ENCODE data around the gene ASPG.

The ASPG gene

DNA sequence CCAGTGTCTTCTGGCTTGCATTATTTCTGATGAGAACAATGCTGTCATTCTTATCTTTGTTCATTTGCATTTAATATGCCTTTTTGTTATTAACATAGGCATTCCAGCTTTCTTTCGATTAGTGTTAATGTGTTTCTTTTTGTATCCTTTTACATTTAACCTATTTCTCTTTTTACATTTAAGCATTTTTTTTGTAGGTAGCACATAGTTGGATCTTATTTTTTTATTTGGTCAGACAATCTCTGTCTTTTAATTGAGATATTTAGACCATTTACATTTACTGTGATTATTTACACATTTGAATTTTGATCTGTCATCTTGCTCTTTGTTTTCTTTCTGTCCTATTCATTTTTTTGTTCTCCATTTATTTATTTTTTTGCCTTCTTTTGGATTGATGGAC, 38.4 kb downstream of the ASPG start:
- no peak for DNase-seq
- Histone ChIP-seq H3K36me3 (replicated peaks) (no peaks in the 10 kb centered on the region), H3K27ac (no peak overlapping the region), H3K4me3 (ENCODE audit: low read depth, low read length) (no peak overlapping the region), H3K27me3 (replicated peaks) (no peaks in the 10 kb centered on the region)
- in situ Hi-C loops (cut with HindIII; ENCODE audit: low pct_ligation_motif_present, low sequenced_read_pairs): no loop called here
- TF ChIP-seq, protein P1, sequence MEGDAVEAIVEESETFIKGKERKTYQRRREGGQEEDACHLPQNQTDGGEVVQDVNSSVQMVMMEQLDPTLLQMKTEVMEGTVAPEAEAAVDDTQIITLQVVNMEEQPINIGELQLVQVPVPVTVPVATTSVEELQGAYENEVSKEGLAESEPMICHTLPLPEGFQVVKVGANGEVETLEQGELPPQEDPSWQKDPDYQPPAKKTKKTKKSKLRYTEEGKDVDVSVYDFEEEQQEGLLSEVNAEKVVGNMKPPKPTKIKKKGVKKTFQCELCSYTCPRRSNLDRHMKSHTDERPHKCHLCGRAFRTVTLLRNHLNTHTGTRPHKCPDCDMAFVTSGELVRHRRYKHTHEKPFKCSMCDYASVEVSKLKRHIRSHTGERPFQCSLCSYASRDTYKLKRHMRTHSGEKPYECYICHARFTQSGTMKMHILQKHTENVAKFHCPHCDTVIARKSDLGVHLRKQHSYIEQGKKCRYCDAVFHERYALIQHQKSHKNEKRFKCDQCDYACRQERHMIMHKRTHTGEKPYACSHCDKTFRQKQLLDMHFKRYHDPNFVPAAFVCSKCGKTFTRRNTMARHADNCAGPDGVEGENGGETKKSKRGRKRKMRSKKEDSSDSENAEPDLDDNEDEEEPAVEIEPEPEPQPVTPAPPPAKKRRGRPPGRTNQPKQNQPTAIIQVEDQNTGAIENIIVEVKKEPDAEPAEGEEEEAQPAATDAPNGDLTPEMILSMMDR (IDR thresholded peaks at IDR 0.05; ENCODE audit: low read depth, low read length, missing control alignments): no peak

DNA sequence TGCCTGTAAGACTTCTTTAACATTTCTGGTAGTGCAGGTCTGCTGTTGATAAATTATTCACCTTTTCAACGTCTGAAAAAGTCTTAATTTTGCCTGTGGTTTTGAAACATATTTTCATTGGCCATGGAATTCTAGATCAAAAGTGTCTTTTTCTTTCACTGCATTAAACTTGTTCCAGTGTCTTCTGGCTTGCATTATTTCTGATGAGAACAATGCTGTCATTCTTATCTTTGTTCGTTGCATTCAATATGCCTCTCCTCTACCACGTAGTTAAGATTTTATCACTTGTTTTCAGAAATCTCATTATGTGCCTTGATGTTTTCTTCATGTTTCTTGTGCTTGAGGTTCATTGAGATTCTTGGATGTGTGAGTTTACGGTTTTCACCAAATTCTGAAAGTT, 39.5 kb downstream of the ASPG start:
- DNase-seq: no peak
- Histone ChIP-seq H3K36me3 (replicated peaks) (no peaks in the 10 kb centered on the region), H3K27ac (no peak overlapping the region), H3K27me3 (replicated peaks) (no peaks in the 10 kb centered on the region), H3K4me3 (ENCODE audit: low read depth, low read length) (no peak overlapping the region)
- TF ChIP-seq, protein P1 (IDR thresholded peaks at IDR 0.05; ENCODE audit: low read depth, low read length, missing control alignments): no peak
- in situ Hi-C loops (cut with HindIII; ENCODE audit: low pct_ligation_motif_present, low sequenced_read_pairs): no loop called here

DNA sequence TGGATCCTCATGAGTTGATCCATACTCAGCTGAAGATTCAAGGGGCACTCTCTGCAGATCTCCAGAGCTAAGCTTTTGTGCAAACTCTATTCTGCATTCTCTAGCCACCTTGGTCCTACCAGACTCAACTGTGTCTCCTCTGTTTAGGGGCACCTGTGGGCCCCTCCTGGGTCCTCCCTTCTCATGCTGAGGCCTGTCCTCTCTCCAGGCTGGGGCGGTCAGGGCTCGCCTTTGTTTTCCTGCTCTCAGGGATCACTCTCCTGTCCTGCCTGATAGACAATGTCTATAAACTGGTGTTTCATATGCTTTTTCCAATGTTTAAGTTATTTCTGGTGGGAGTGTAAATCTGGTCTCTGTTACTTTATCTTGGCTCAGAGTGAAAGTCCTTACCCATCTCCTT, 41.3 kb downstream of the ASPG start:
- no peak overlapping the region for H3K27ac ChIP-seq
- TF ChIP-seq, protein P1 (IDR thresholded peaks at IDR 0.05; ENCODE audit: low read depth, low read length, missing control alignments): no peak
- in situ Hi-C loops (cut with HindIII; ENCODE audit: low pct_ligation_motif_present, low sequenced_read_pairs): no loop called here
- no peaks in the 10 kb centered on the region for H3K27me3 ChIP-seq (replicated peaks)
- no peak for DNase-seq
- H3K4me3 ChIP-seq (ENCODE audit: low read depth, low read length): no peak overlapping the region
- H3K36me3 ChIP-seq (replicated peaks): no peaks in the 10 kb centered on the region

DNA sequence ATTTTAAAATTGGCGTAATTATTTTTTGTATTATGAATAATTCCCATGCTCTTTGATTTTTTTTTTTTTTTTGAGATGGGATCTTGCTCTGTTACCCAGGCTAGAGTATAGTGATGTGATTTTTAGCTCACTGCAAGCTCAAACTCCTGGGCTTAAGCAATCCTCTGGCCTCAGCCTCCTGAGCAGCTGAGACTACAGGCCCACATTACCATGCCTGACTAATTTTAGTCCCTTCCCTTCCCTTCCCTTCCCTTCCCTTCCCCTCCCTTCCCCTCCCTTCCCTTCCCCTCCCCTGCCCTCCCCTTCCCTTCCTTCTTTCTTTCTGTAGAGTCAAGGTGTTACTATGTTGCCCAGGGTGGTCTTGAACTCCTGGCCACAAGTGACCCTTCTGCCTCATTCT, 43.5 kb downstream of the ASPG start:
- no peak overlapping the region for H3K27ac ChIP-seq
- no peak for DNase-seq
- no peak overlapping the region for H3K4me3 ChIP-seq (ENCODE audit: low read depth, low read length)
- TF ChIP-seq, protein P1 (IDR thresholded peaks at IDR 0.05; ENCODE audit: low read depth, low read length, missing control alignments): no peak
- in situ Hi-C loops (cut with HindIII; ENCODE audit: low pct_ligation_motif_present, low sequenced_read_pairs): no loop called here
- H3K27me3 ChIP-seq (replicated peaks): no peaks in the 10 kb centered on the region
- H3K36me3 ChIP-seq (replicated peaks): no peaks in the 10 kb centered on the region

DNA sequence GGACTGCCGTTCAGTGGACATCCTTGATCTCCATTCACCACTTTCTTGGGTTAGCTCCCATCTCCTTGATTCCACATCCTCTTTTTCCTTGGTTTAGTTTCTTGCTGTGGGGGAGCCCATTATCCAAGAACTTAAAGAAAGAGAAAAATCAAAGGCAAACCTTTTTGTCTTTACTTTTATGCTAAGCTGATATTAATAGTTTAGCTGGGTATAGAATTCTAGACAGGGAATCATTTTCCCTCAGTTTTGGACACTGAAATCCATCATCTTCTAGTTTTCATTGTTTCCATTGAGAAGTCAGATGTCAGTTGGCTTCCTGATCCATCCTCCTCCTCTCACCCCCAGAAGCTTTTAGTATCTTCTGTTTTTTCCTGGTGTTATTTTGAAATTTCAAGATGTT, 44.1 kb downstream of the ASPG start:
- Histone ChIP-seq H3K4me3 (ENCODE audit: low read depth, low read length) (no peak overlapping the region), H3K36me3 (replicated peaks) (no peaks in the 10 kb centered on the region), H3K27me3 (replicated peaks) (no peaks in the 10 kb centered on the region), H3K27ac (no peak overlapping the region)
- TF ChIP-seq, protein P1 (IDR thresholded peaks at IDR 0.05; ENCODE audit: low read depth, low read length, missing control alignments): no peak
- no peak for DNase-seq
- in situ Hi-C loops (cut with HindIII; ENCODE audit: low pct_ligation_motif_present, low sequenced_read_pairs): no loop called here

DNA sequence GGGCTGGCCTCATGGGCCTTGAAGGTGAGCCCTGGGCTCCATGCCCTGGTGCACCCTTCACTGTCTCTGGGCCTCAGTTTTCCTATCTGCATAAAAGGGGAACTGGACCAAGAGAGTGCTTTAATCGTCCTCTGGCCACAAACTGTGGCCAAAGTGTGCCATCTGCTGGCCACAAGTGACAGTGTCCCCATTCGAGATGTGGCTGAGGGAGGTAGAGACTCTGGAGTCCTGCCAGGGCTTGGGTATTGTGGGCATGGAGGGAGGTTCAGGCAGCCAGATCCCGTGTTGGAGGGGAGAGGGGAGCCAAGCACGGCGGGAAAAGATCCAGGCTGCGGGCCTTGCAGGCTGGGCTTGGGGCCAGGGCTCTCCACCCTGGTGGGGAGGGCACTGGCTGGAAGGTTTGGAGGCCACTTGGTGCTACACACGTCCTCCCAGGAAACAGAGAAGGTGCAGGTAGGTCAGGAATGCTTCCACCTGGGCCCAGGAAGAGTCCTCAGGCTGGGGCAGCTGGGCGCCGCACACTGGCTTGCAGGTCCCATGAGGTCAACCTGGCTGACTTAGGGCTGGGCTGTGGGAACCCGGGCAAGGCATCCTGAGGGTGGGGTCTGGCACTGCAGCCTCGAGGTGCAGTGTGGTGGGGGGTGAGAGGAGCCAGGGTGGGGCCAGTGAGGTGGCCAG, 45.6 kb downstream of the ASPG start:
- Histone ChIP-seq H3K4me3 (ENCODE audit: low read depth, low read length) (no peak overlapping the region), H3K27ac (no peak overlapping the region), H3K36me3 (replicated peaks) (no peaks in the 10 kb centered on the region), H3K27me3 (replicated peaks) (peaks cover 13% of the 10 kb centered on the region)
- in situ Hi-C loops (cut with HindIII; ENCODE audit: low pct_ligation_motif_present, low sequenced_read_pairs): no loop called here
- TF ChIP-seq, protein P1 (IDR thresholded peaks at IDR 0.05; ENCODE audit: low read depth, low read length, missing control alignments): peak; percentile 68
- no peak for DNase-seq
